ENCODE measurements around the gene SCRN2.
A peak's percentile ranks its signal among the peaks of the same experiment; 100 is the strongest.

Gene SCRN2

DNA sequence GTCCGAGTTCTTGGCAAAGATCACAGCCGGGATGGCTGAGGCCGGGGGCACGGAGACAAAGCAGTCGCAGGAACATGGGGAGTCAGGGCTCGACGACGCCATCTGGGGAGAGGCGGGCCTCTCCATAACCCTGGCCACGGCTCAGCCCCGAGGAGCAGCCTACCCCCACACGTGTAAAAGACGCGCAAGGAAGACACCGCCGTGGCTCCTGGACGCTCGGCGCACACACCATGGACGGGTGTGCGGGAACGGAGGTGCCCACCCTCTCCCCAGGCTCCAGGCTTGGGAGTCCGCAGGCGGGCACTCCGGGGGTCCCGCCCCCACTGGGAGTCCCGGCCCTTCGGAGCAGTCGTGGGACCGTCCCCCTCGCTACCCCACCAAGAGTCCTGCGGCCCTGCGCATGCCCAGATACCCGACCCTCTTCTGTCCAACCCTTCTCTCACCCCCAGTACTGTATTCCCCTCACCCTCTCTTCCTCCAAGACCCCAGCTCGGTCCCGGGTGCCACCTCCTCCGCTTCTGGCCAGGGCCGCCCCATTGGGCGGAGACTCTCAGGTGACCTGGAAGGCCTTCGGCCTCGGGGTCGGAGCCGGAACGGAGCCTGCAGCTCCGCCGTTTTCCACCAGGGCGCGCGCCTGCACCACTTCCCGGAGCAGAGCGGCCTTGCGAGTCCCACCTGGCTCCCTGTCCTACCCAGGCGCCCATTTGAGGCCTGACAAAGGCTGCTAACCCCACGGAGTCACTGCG lies at the start of gene SCRN2:
Gene SCRN2, minus strand, starts transcription at position 532 of the 746 bp plus-strand sequence. Its CDS starts 430 bp downstream, at position 102.
- peak; percentile 82 to 89 for DNase-seq (ENCODE audit: low read depth in 2 of 2)

DNA sequence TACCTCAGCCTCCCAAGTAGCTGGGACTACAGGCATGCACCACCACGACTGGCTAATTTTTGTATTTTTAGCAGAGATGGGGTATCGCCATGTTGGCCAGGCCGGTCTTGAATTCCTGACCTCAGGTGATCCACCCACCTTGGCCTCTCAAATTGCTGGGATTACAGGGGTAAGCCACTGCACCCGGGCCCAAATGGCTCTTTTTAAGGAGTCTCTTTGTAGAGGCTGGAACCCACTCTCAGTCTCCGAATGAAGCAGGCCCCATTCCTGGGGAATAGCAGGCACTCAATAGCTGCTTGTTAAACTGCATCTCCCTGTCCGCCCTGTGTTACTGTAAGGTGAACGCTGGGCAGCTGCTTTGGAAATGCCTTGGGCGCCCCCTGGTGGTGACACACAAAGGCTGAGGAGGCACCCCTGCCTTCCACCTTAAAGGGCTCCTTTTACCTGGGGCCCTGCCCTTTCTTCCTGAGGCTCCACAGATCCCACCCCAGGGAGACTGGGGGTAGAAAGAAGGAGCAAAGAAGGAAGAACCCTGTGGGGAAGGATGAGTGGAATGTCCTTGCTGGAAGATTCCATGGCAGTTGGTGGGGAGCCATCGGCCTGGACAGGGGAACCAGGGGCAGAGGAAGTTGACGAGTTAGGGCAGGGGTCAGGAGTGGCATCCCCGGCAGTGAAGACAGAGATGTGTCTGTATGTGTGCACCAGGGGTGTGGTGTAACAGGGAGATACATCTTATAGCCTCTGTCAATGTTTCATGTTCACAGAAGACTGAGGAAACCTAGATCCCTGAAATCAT lies 48.9 kb upstream of the SCRN2 start:
- DNase-seq (ENCODE audit: low read depth in 2 of 2) = peak; percentile 87

DNA sequence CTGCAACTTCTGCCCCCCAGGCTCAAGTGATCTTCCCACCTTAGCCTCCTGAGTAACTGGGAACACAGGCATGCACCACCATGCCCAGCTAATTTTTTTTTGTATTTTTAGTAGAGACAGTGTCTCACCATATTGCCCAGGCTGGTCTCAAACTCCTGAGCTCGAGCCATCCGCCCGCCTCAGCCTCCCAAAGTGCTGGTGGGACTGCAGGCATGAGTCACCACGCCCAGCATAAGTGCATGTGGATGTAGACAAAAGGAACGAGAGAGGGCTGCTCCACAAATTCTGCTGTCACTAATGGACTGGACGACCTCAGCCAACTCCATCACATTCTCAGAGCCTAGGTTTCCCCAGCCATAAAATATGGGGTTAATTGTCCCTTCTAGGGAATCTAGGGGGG lies 47.2 kb upstream of the SCRN2 start:
- DNase-seq (ENCODE audit: low read depth in 2 of 2) = no peak

DNA sequence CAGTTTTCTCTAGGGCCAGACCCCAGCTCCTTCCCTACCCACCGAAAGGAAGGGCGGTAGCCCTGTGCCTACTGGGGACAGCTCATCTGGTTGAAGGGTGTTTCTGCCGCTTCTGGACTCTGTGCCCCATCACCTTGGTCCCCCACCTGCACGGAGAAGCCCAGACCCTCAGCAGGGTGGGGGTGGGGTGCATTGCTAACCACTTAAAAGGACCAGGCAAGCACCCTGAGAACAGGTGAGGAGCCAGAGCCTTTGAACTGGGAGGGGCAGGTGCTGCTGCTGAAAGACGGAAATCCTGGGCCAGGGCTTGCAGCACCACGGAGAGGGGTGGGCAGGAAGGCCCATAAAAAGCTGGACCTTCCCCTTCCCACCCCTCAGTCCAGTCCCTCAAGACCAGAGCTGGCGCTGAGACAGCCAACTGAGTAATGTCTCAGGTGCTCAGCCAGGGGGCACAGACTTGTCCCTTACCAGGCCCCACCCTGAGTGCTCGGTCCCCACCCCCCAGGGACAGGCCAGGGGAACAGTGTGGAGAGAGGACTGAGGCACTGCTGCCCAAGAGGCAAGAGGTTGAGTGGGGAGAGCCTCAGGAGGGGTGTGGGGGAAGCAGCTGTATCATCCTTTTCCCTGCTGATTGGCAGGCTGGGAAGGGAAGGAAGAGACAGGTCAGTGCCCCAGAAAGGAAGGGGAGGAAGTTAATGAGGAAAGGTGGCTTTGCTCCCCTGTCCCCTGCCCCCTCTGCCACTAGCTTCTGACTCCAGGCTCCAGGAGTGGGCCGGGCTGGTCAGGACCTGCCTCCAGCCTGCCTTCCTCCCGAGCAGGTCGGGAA lies 44.0 kb upstream of the SCRN2 start:
- no peak for DNase-seq (ENCODE audit: low read depth in 2 of 2)

DNA sequence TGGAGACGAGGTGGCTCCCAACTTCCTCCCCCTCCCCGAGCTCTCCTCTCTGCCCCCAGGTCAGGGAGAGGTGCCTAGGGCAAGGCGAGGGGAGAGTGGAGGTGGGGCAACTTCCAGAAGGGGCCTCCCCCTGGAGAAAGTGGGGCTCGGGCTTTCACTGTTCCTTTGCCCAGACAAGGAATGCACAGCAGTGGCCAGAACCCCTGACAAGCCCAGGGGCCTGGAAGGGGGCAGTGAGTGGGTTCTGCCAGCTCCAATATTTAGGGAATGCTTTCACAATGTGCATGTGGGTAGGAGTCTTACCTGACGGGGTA lies 43.3 kb upstream of the SCRN2 start:
- DNase-seq (ENCODE audit: low read depth in 2 of 2) = no peak

DNA sequence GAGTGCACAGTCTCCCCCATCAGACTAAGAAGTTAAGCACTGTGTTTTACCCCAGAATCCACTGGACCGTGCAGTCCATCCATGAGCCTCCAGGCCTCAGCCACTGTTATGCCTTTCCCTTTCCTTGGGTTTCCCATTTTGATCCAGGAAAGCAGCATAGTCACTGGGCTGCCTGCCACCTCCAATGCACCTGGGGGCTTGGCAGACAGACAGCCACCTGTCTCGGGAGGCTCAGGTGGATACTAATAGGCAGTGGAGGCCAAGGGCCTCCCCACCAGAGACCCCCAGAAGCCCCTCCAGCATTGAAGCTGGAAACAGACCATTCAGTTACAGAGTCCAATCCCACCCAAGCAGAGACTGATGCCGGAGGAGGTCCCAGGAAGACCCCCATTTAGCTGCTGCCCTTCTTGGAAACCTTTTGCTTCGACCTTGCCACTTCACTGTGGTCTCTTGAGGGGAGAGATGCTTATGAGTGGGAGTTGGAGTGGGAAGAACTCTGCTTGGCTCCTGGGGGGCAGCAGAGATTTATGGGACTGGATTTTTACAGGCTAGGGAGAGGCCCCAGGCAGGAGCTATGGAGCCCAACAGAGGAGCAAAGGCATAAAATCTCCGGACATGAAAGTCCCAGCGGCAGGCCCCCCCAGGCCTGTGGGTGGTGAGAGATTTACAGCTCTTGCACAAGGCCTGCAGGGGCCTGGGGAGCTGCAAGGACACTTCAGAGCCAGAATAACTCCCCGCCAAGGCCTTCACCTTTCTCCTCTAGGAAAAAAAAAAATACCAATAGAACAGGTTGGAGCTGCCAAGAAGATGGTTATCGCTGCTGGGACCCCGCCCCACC lies 42.7 kb upstream of the SCRN2 start:
- no peak for DNase-seq (ENCODE audit: low read depth in 2 of 2)

DNA sequence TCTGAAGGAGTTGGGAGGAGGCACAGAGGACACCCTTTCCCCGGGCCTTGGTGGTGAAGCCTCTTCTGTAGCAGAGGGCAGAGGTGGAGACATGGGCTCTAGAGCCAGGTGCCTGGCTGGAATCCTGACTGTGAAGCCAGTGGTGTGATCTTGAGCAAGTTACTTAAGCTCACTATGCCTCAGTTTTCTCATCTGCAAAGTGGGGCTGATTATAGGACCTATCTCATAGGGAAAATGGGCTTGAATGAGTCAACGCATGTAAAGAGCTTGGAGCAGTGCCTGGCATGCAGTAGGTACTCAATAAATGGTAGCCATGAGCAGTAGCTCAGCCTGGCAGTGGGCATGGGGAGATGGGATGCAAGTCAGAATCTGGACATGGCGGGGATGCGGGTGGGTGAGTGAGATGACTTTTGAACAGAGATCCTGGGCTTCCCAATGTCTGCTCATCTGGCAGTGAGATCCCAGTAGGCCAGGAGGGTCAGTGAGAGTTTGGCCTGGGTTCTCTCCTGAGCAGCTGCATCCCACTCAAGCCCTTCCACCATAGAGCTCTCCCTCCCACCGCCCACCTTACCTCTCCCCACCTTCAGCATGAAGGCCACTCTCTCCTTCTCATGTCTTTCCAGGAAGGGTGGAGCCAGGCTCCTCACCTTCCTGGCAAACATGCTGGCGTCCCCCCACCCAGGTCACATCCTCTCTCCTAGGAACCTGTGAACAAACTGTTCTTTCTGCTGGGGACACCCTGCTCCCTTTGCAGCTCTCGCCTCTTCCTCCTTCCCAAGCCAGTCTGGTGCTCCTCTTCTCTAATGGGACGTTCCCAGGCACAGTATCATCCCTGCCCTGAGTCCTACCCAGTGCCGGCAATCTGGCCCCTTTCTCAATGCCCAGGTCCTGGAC lies 41.9 kb upstream of the SCRN2 start:
- DNase-seq (ENCODE audit: low read depth in 2 of 2) = no peak

DNA sequence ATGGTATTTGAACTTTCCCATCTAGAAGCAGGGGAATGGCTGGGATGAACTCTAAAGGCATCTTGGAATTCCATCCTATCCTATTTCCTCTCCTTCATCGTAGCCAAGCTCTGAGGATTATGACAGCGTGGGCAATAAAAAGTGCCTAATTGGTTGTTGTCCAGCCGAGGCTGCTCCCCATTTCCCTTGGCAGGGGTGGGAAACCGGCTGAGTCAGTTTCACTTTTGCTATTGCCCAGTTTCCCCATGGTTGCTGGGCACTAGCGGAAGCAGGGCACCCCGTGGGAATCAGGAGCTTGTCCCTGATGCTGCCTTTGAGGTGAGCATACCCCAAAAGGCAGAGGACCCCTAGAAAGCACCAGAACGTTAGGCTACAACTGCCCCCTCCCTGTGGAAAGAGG lies 41.2 kb upstream of the SCRN2 start:
- no peak for DNase-seq (ENCODE audit: low read depth in 2 of 2)

DNA sequence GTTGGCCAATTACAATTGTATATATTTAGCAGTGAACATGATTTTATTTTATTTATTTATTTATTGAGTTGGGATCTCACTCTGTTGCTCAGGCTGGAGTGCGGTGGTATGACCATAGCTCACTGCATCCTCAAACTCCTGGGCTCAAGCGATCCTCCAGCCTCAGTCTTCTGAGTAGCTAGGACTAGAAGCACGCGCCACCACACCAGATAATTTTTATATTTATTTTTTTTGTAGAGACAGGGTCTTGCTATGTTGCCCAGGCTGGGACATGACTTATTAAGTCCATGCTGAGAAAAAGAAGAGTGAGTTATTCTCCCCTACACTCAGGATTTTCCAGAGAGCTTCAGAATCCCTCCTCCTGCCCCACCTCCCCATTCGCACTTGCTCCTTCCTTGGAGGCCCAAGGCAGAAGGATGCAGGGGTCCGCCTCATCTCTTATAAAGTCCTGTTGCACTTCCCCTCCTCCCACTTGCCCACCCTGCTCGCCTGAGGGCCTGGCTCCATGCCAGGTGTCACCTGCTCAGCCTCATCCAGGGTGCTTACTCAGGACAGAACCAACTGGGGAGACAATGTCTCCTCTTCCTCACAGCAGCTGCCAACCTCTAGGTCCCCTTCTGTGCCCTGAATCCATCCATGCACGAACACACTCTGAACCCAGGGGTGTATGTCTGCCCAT lies 38.8 kb upstream of the SCRN2 start:
- DNase-seq (ENCODE audit: low read depth in 2 of 2) = no peak

DNA sequence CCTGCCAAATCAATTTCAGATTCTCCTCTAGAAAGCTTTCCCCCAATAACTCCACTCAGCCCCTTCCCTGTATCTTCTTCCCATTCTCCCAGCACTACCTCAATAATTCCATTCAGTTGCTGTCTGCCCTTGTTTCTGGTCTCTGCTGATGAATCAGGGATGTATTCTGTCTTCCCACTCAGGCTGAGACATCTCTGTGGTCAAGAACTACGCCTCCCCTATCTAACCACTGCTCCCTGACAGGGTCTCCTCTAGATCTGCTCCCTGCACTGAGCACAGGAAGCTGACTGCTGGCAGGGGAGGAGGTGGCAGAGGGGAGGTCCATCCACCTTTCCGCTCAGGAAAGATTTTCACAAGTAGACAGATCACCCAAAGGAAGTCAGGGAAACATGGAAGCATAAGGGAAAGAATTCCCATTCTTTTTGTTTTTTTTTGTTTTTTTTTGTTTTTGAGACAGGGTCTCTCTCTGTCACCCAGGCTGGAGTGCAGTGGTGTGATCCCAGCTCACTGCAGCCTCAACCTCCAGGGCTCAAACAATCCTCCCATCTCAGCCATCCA lies 38.0 kb upstream of the SCRN2 start:
- DNase-seq (ENCODE audit: low read depth in 2 of 2) = no peak

DNA sequence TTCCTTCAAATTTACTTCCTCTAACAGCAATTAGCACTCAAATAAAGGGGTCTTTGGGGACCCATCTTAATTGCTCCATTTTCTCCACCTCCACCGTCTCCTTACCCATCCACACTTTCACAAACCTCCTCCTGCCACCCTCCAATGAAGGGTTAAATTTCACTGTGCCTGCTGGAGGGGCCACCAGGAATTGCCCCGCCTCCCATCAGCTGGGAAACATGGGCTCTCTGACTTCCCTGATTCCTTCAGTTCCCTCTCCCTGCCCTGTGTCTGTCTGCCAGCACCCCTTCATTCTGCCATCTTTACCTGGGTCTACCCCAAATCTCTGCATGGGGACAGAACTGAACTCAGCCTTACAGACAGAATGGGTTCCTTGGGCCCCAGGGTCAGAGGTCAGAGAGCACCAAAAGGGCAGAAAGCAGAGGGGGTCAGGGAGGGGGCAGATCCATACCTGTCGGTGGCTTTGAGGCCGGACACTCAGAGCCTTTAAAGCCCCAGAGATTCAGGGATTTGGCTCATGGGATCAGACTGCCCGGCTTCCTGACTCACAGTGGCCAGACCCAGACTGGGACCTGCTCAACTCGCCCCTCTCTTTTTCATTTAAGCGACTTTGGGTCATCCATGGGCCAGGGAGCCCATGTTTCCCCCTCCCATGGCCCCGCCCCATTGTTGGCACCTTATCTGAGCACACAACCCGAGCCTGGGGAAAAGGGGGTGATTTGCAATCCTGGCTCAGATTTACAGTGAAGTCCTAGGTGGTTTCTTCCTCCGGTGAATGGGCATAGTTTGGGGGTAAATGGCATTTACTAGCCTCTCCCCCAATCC lies 37.3 kb upstream of the SCRN2 start:
- no peak for DNase-seq (ENCODE audit: low read depth in 2 of 2)

DNA sequence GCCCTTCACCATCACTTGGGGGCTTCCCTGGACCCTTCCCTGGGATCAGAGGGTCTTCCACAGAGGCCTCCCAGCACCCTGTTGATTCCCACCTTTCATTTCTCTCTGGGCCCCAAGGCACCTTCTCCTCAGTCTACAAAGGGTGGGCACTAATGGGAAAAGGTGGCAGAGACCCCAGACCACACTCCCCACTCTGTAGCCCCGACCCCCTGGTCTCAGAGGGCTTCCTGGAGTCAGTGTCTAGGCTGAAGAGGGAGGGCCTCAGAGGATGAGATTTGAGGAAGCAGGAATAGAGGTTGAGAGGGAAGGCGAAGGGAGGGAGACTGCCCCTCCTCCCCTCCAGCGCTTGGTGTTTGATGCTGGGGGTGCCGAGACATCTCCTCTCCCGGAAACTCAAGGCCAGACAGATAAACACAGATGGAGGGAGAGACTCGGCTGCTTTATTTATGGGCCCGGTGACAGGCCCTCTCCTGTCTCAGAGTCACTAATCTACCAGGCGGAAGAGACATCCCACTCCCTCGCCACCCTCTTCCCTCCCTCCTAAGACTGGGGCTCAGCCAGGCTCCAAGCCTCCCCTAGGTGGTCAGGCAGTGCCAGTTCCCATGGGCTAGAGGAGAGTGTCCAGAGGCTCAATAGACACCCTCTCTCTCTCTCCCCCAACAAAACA lies 36.4 kb upstream of the SCRN2 start:
- DNase-seq (ENCODE audit: low read depth in 2 of 2) = no peak

DNA sequence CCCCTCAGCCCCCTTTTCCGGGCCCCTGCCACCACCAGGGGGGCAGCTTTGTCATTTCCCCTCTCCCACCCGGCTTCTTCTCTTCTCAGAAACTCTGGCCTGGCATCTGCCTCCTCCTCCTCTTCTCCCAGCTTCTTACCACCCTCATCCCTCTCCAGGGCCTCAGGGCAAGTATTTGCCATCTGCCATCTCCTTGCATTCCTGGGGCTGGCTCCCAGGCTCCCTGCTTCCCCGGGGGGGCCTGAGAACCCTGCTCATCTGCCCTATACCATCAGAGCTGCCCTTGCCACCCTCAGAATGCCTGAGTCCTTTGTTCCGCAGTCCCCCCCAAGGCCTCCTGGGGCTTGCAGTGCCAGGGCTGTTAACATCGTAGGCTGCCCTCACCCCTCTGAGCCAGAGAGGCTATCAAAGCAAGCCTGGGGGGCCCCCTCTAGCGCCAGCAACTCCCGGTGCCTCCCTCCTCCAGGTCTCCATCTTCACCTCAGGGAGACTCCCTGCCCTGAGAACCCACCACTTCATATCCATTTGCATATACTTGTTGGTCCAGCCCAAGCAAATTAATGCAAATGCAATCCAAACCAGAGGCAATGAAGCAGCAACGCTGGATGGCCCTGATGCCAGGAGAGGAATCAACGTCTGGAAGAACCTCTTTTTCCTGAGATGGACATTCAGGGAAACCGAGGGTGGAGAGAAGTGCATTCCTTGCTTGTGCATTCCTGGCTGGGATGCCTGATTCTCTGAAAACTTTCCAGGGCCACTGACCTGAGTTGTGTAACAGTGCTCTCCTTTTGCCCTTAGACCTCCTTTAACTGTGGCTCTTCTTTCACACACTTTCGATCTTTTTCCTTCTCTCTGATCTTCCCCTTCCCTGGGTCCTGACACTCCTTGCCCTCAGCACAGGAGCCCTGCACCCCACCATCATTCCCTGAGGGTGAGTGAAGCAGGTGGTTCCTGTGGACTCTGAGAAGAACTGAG lies 34.2 kb upstream of the SCRN2 start:
- no peak for DNase-seq (ENCODE audit: low read depth in 2 of 2)

DNA sequence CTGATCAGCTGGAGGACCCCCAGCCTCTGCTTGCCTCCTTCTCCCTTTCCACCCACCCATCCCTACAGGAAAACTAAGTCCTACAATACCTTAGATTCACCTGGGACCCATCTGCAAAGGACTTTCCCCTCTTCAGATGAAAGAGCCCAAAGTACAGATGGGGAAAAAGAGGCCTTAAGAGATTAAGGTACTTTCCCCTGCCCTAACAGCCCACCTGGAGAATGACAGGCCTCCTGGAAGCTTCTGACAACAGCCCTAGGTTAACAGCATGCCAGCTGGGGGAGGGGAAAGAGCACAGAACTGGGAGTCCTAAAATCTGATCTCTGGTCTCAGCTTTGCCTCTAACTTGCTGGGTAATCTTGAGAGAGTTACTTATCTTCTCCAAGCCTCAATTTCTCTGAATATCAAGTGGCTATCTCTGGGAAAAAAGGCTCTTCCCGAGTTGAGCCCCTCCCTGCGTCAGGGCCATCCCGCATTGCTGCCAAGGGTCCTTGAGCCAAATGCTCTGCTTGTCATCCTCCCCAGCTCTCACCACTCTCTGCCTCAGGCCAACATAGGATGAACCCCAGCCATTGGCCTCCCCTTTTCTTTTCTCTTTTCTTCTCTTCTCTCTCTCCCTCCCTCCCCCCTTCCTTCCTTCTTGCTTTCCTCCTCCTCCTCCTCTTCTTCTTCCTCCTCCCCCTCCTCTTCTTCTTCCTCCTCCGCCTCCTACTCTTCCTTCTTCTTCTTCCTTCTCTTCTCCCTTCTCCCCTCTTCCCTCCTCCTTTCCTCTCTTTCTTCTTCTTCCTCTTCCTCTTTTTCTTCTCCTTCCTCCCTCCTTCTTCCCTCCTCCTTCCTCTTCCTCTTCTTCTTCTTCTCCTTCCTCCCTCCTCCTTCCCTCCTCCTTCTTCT lies 32.4 kb upstream of the SCRN2 start:
- DNase-seq (ENCODE audit: low read depth in 2 of 2) = no peak

DNA sequence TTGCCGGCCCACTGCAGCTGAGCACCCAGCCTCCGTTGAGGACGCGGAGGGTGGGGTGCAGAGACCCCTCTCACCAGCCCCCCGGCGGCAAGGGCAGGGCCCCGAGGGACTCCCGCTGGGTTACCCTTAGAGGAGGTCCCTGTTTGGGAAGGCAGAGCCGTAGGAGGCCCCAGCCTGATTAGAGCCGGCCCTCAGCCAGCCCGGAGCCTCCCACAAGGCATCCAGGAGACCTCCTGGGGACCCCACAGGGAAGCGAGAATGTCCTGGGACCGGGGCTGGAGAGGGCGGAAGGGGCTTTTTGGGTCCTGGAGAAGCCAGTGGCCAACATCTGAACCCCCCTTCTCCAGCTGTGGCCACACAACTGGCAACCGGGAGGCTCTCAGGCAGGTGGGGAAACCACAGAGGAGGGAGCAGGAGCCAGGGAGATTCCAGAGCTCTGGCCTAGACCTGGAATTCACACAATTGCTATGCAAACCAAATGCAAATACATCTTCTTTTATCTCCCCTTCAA lies 31.6 kb upstream of the SCRN2 start:
- DNase-seq (ENCODE audit: low read depth in 2 of 2) = no peak
